SK-N-SH (cell line): Measurements from ENCODE around the gene SLC12A7. TPM values are rescaled to one million over a fixed set of nuclear protein-coding genes. Genes with fewer than 3 reads are reported as not detected.

Experiments
- CTCF ChIA-PET: fragments of 300-600, 350-600 bp; formaldehyde crosslinking; extraction: SDS; loops from one replicate; lab custom pipeline; 2021; lab: Yijun Ruan, JAX
- POLR2A ChIA-PET: fragments of 350-600 bp; sonication (Branson Sonifier 250); formaldehyde crosslinking; extraction: SDS; loops from one replicate; lab custom pipeline; 2020; ENCODE audit warnings: antibody characterized with exemption, inconsistent platforms; lab: Yijun Ruan, JAX
- DNase-seq: peaks from one replicate; pipeline ENCODE4 v3.0.0; 2012
- H2AFZ ChIP-seq: fragments of 200-600 bp; sonication (generic); 2 replicates; pipeline ENCODE4 v1.8.1; 2016; ENCODE audit warnings: antibody characterized with exemption, mild to moderate bottlenecking, low read depth
- H3F3A ChIP-seq: fragments of 200-600 bp; sonication (generic); replicated peaks from 2 replicates; pipeline ENCODE3; 2016; ENCODE audit warnings: antibody characterized with exemption, mild to moderate bottlenecking; ENCODE audit not compliant: insufficient read depth
- H3K27ac ChIP-seq, 2 experiments: fragments of 200-500 bp in 1 of 2; fragments of 200-600 bp in 1 of 2; sonication (Bioruptor generic) in 1 of 2; sonication (generic), shearing (Covaris generic) in 1 of 2; 2 replicates each; pipeline versions ENCODE4 v1.5.1 to v1.6.1; 2014 to 2016; ENCODE audit warnings: low read depth in 2 of 2, inconsistent platforms in 1 of 2, low read length in 1 of 2, mild to moderate bottlenecking in 1 of 2, mixed read lengths in 1 of 2
- H3K27me3 ChIP-seq: fragments of 200-600 bp; sonication (generic), shearing (Covaris generic); 2 replicates; pipeline ENCODE4 v1.6.1; 2016; ENCODE audit warnings: mixed run types; ENCODE audit not compliant: insufficient read depth
- H3K36me3 ChIP-seq, 2 experiments: fragments of 200-500 bp in 1 of 2; fragments of 200-600 bp in 1 of 2; sonication (Bioruptor generic) in 1 of 2; sonication (generic) in 1 of 2; replicated peaks in 1 of 2; 2 replicates each; pipeline versions ENCODE3 to v1.5.1; 2014 to 2016; ENCODE audit warnings: low read length in 1 of 2, mild to moderate bottlenecking in 1 of 2; ENCODE audit not compliant: insufficient read depth in 2 of 2, control insufficient read depth in 1 of 2
- H3K4me1 ChIP-seq, 2 experiments: fragments of 200-500 bp in 1 of 2; fragments of 200-600 bp in 1 of 2; sonication (Bioruptor generic) in 1 of 2; sonication (generic), shearing (Covaris generic) in 1 of 2; 2 replicates each; pipeline versions ENCODE4 v1.5.1 to v1.6.1; 2014 to 2016; ENCODE audit warnings: low read depth in 1 of 2, low read length in 1 of 2, mixed run types in 1 of 2; ENCODE audit not compliant: insufficient read depth in 2 of 2, control insufficient read depth in 1 of 2
- H3K4me2 ChIP-seq: fragments of 200-600 bp; sonication (generic), shearing (Covaris generic); 2 replicates; pipeline ENCODE4 v1.6.1; 2017; ENCODE audit warnings: mixed run types
- H3K4me3 ChIP-seq, 2 experiments: fragments of 200-500 bp in 1 of 2; fragments of 200-600 bp in 1 of 2; sonication (Bioruptor generic) in 1 of 2; sonication (generic), shearing (Covaris generic) in 1 of 2; 2 replicates each; pipeline versions ENCODE4 v1.5.1 to v1.8.1; 2014 to 2016; ENCODE audit warnings: low read depth in 2 of 2, inconsistent platforms in 1 of 2, low read length in 1 of 2, mild to moderate bottlenecking in 1 of 2, mixed read lengths in 1 of 2, moderate library complexity in 1 of 2
- H3K79me2 ChIP-seq: fragments of 200-600 bp; sonication (generic); 2 replicates; pipeline ENCODE4 v1.8.1; 2017; ENCODE audit warnings: mild to moderate bottlenecking; ENCODE audit not compliant: insufficient read depth
- H3K9ac ChIP-seq: fragments of 200-600 bp; sonication (generic); 2 replicates; pipeline ENCODE4 v1.6.1; 2017; ENCODE audit warnings: mixed run types
- H3K9me2 ChIP-seq: fragments of 200-600 bp; sonication (generic); 2 replicates; pipeline ENCODE4 v1.6.1; 2017; ENCODE audit warnings: mixed run types
- H3K9me3 ChIP-seq: fragments of 200-600 bp; sonication (generic); 2 replicates; pipeline ENCODE4 v1.6.1; 2017; ENCODE audit warnings: mixed run types, mild to moderate bottlenecking, moderate library complexity
- H4K20me1 ChIP-seq: fragments of 200-600 bp; sonication (generic); 2 replicates; pipeline ENCODE4 v1.6.1; 2017; ENCODE audit warnings: mild to moderate bottlenecking, mixed run types; ENCODE audit not compliant: insufficient read depth
- CHD2 ChIP-seq: fragments of 150-350 bp; IDR thresholded peaks from 2 replicates; pipeline ENCODE4 v1.6.1; 2018; ENCODE audit warnings: low read length; ENCODE audit not compliant: partially characterized antibody
- ELF1 ChIP-seq: IDR thresholded peaks from 2 replicates; pipeline ENCODE4 v1.4.0; 2012
- EP300 ChIP-seq, 2 experiments: IDR thresholded peaks; 2 replicates each; pipeline versions ENCODE4 v1.4.0 to v1.6.1; 2012; ENCODE audit warnings: borderline replicate concordance in 1 of 2, low read depth in 1 of 2, low read length in 1 of 2
- FOXJ3 ChIP-seq: sonication (generic); formaldehyde crosslinking; IDR thresholded peaks from 2 replicates; pipeline ENCODE4 v1.5.1; 2020; ENCODE audit warnings: mild to moderate bottlenecking, missing genetic modification reagents
- FOXM1 ChIP-seq: IDR thresholded peaks from 2 replicates; pipeline ENCODE4 v1.4.0; 2012; ENCODE audit warnings: low read depth, mild to moderate bottlenecking
- GABPA ChIP-seq: IDR thresholded peaks from 2 replicates; pipeline ENCODE4 v1.4.0; 2012; ENCODE audit warnings: low read depth, mild to moderate bottlenecking
- JUND ChIP-seq: IDR thresholded peaks from 2 replicates; pipeline ENCODE4 v1.4.0; 2012
- MXI1 ChIP-seq: IDR thresholded peaks from 2 replicates; pipeline ENCODE4 v1.6.1; 2012; ENCODE audit warnings: mild to moderate bottlenecking, low read depth, low read length, improper control_type of control experiment
- NFIC ChIP-seq: IDR thresholded peaks from 2 replicates; pipeline ENCODE4 v1.4.0; 2012; ENCODE audit warnings: borderline replicate concordance
- NRF1 ChIP-seq: IDR thresholded peaks from 2 replicates; pipeline ENCODE4 v1.6.1; 2012; ENCODE audit warnings: low read depth, mild to moderate bottlenecking, low read length
- PBX3 ChIP-seq: IDR thresholded peaks from 2 replicates; pipeline ENCODE4; 2012
- RAD21 ChIP-seq: IDR thresholded peaks from 2 replicates; pipeline ENCODE4 v1.6.1; 2012; ENCODE audit warnings: mild to moderate bottlenecking, low read length
- RCOR1 ChIP-seq: fragments of 150-350 bp; IDR thresholded peaks from 2 replicates; pipeline ENCODE4 v1.6.1; 2017; ENCODE audit warnings: antibody characterized with exemption, low read length
- RFX5 ChIP-seq: IDR thresholded peaks from 2 replicates; pipeline ENCODE4 v1.6.1; 2012; ENCODE audit warnings: mild to moderate bottlenecking, improper control_type of control experiment, low read length
- SIN3A ChIP-seq: IDR thresholded peaks from 2 replicates; pipeline ENCODE4 v1.6.1; 2012; ENCODE audit warnings: low read depth, mild to moderate bottlenecking, low read length, moderate library complexity, borderline replicate concordance
- TAF1 ChIP-seq: IDR thresholded peaks from 2 replicates; pipeline ENCODE4 v1.6.1; 2012; ENCODE audit warnings: low read depth, mild to moderate bottlenecking, low read length, moderate library complexity, borderline replicate concordance
- TCF12 ChIP-seq: IDR thresholded peaks from 2 replicates; pipeline ENCODE4 v1.4.0; 2012
- USF2 ChIP-seq: fragments of 150-350 bp; IDR thresholded peaks from 2 replicates; pipeline ENCODE4 v1.6.1; 2017; ENCODE audit warnings: antibody characterized with exemption, low read length, low read depth, borderline replicate concordance
- YY1 ChIP-seq: IDR thresholded peaks from 2 replicates; pipeline ENCODE4 v1.4.0; 2012; ENCODE audit warnings: low read depth, mild to moderate bottlenecking
- WGBS: methylation state at CpG from one replicate; pipeline ENCODE4 v1.1.6; 2017; ENCODE audit warnings: low lambda C conversion rate; 5-methylcytosine and 5-hydroxymethylcytosine counted together
- polyA plus RNA-seq, 3 experiments: library from polyadenylated mRNA; depleted of rRNA; stranded (reverse); fragments of >200 nt; gene quantifications; 2 replicates each; pipeline ENCODE4 v1.2.3, GENCODE V29; 2012

The SLC12A7 gene
- polyA plus RNA-seq, 1 of the 3 experiments (the other 2 are of a cell fraction): 2.6 TPM

- no peaks in the 10 kb centered on the region for H3K27me3 ChIP-seq
- no peaks in the 10 kb centered on the region for H3K36me3 ChIP-seq
- no peak overlapping the region for H3K9ac ChIP-seq
- WGBS: 73% methylated on average over 7 of the region's 10 CpGs
- no peaks in the 10 kb centered on the region for H3F3A ChIP-seq
- H4K20me1 ChIP-seq: no peaks in the 10 kb centered on the region
- no peaks in the 10 kb centered on the region for H3K9me2 ChIP-seq
- POLR2A ChIA-PET: no interaction called here
- no peak overlapping the region for H3K27ac ChIP-seq
- DNase-seq: no peak
- H3K9me3 ChIP-seq: no peaks in the 10 kb centered on the region
- CTCF ChIA-PET: no interaction called here
- TF ChIP-seq SIN3A: no peak
- no peak for TF ChIP-seq FOXJ3 (CRISPR knock-in tag)
- no peak for TF ChIP-seq NFIC
- TF ChIP-seq TCF12: no peak
- TF ChIP-seq ELF1: no peak
- no peak for TF ChIP-seq MXI1
- TF ChIP-seq GABPA: no peak
- no peak for TF ChIP-seq RAD21
- no peak for TF ChIP-seq NRF1
- TF ChIP-seq JUND: no peak
- TF ChIP-seq PBX3: no peak
- TF ChIP-seq TAF1: no peak
- no peak for TF ChIP-seq RFX5
- TF ChIP-seq FOXM1: no peak
- H3K4me1 ChIP-seq: peaks cover 0 to under 1% of the 10 kb centered on the region in 2 experiments; a peak in 1 of 4 replicates
- no peak overlapping the region for H3K4me3 ChIP-seq
- no peak overlapping the region for H2AFZ ChIP-seq
- H3K79me2 ChIP-seq: no peaks in the 10 kb centered on the region
- no peak overlapping the region for H3K4me2 ChIP-seq
These were observed 15.0 kb downstream of the SLC12A7 start for GRCh38 chr5:1096838-1097237.

GRCh38 chr5:1095990-1096363 is 15.9 kb downstream of the SLC12A7 start:
- CTCF ChIA-PET: interaction anchor here (1.0 kb wide), 1 partner anchor 172 kb away, joined by 3 read pairs; no protein-coding TSS in a partner anchor

More at GRCh38 chr5:1095990-1096363, 15.9 kb downstream of the SLC12A7 start:
- H3K9me2 ChIP-seq: no peaks in the 10 kb centered on the region
- H3K4me1 ChIP-seq: no peaks in the 10 kb centered on the region; a peak in 1 of 4 replicates
- H3K36me3 ChIP-seq: no peaks in the 10 kb centered on the region
- H2AFZ ChIP-seq: no peak overlapping the region
- no peaks in the 10 kb centered on the region for H3K79me2 ChIP-seq
- H3K27me3 ChIP-seq: no peaks in the 10 kb centered on the region
- POLR2A ChIA-PET: no interaction called here
- TF ChIP-seq USF2 (no peak), MXI1 (no peak), EP300 (IDR thresholded peaks at IDR 0.05; ENCODE audit: borderline replicate concordance in 1 of 2, low read depth in 1 of 2, low read length in 1 of 2) (no peak), NRF1 (no peak), CHD2 (no peak), FOXJ3 (CRISPR knock-in tag) (no peak), YY1 (no peak), ELF1 (no peak), RCOR1 (no peak)
- 68% methylated on average over 11 of the region's 11 CpGs for WGBS
- no peak for DNase-seq
- no peak overlapping the region for H3K27ac ChIP-seq
- no peak overlapping the region for H3K4me2 ChIP-seq
- no peak overlapping the region for H3K4me3 ChIP-seq
- H4K20me1 ChIP-seq: no peaks in the 10 kb centered on the region
- no peaks in the 10 kb centered on the region for H3F3A ChIP-seq
- H3K9me3 ChIP-seq: no peaks in the 10 kb centered on the region
- H3K9ac ChIP-seq: no peak overlapping the region
